HG02884 (cell line): Measurements from ENCODE around the gene PVRIG.
"Not testable (repeated sequence)": the region's sequence is repeated elsewhere in the genome, so short reads cannot be mapped to it uniquely, and the experiment has no call there.

Experiments
- ATAC-seq: cut with Tn5 transposase; IDR thresholded peaks from one replicate; pipeline ENCODE4 v1.9.1; 2021; ENCODE audit warnings: mild to moderate bottlenecking, moderate library complexity; ENCODE audit not compliant: unreplicated experiment

PVRIG gene

GRCh38 chr7:100224891-100225290 is 5.1 kb downstream of the PVRIG start:
- ATAC-seq = not testable (repeated sequence)

GRCh38 chr7:100234660-100235317 is 15.0 kb downstream of the PVRIG start:
- not testable (repeated sequence) for ATAC-seq

- not testable (repeated sequence) for ATAC-seq
Observed at GRCh38 chr7:100239975-100240374, 20.2 kb downstream of the PVRIG start.

- ATAC-seq = not testable (repeated sequence)
Observed at GRCh38 chr7:100243385-100243784, 23.6 kb downstream of the PVRIG start.

- ATAC-seq = not testable (repeated sequence)
Observed at GRCh38 chr7:100244988-100245605, 25.3 kb downstream of the PVRIG start.

GRCh38 chr7:100246121-100246864 is 26.5 kb downstream of the PVRIG start:
- not testable (repeated sequence) for ATAC-seq

GRCh38 chr7:100246865-100247137 is 27.1 kb downstream of the PVRIG start:
- ATAC-seq = not testable (repeated sequence)

- no peak for ATAC-seq
Observed at GRCh38 chr7:100247152-100247757, 27.5 kb downstream of the PVRIG start.

- no peak for ATAC-seq
Observed at GRCh38 chr7:100248483-100248882, 28.7 kb downstream of the PVRIG start.

- no peak for ATAC-seq
Observed at GRCh38 chr7:100257017-100257416, 37.3 kb downstream of the PVRIG start.

- ATAC-seq = not testable (repeated sequence)
Observed at GRCh38 chr7:100259984-100260383, 40.2 kb downstream of the PVRIG start.

- ATAC-seq = not testable (repeated sequence)
Observed at GRCh38 chr7:100262896-100263295, 43.1 kb downstream of the PVRIG start.

GRCh38 chr7:100264223-100264622 is 44.5 kb downstream of the PVRIG start:
- not testable (repeated sequence) for ATAC-seq

GRCh38 chr7:100264669-100265165 is 45.0 kb downstream of the PVRIG start:
- ATAC-seq = not testable (repeated sequence)

GRCh38 chr7:100265851-100266250 is 46.1 kb downstream of the PVRIG start:
- ATAC-seq = not testable (repeated sequence)

GRCh38 chr7:100266576-100267354 is 47.0 kb downstream of the PVRIG start:
- no peak for ATAC-seq

GRCh38 chr7:100267648-100268047 is 47.9 kb downstream of the PVRIG start:
- no peak for ATAC-seq

GRCh38 chr7:100268882-100269281 is 49.1 kb downstream of the PVRIG start:
- not testable (repeated sequence) for ATAC-seq

- ATAC-seq = not testable (repeated sequence)
Observed at GRCh38 chr7:100269306-100270045, 49.7 kb downstream of the PVRIG start.
